ENCODE results near the gene C20orf96. TPM values are rescaled to one million over a fixed set of nuclear protein-coding genes. Genes with fewer than 3 reads are reported as not detected.

Gene C20orf96
- total and polyA plus RNA-seq, 2 experiments from 2014 or later, result 14.6 to 36.3 TPM

- no peak for TF ChIP-seq ETS1 (IDR thresholded peaks at IDR 0.05)
- no peak for TF ChIP-seq EZH2 (IDR thresholded peaks at IDR 0.05; ENCODE audit: low read depth, unreplicated experiment)
Observed at GRCh38 chr20:259981-260380, 30.6 kb downstream of the C20orf96 start (continued).

GRCh38 chr20:258963-259362, 31.6 kb downstream of the C20orf96 start:
- Mint-ChIP-seq H3K27me3 (ENCODE audit: insufficient read depth, low read depth, poor library complexity) (peaks cover 58% of the 10 kb centered on the region), H3K9me3 (no peaks in the 10 kb centered on the region; the same call in 2 of the 3 replicates)

More at GRCh38 chr20:258963-259362, 31.6 kb downstream of the C20orf96 start:
- Histone ChIP-seq H3K9me2 (ENCODE audit: insufficient read depth) (no peaks in the 10 kb centered on the region), H4K20me1 (replicated peaks; ENCODE audit: insufficient read depth) (no peaks in the 10 kb centered on the region; the same call in 1 of the 2 replicates), H3K36me3 (ENCODE audit: insufficient read depth) (no peaks in the 10 kb centered on the region), H3K4me3 (no peak overlapping the region), H3F3A (replicated peaks; ENCODE audit: low read depth) (no peaks in the 10 kb centered on the region), H3K79me2 (replicated peaks; ENCODE audit: insufficient read depth) (no peaks in the 10 kb centered on the region), H3K4me2 (no peak overlapping the region), H3K27ac (ENCODE audit: low read depth) (no peak overlapping the region), H2AFZ (no peak overlapping the region), H3K4me1 (ENCODE audit: insufficient read depth) (no peaks in the 10 kb centered on the region), H3K27me3 (ENCODE audit: insufficient read depth) (peaks cover 96% of the 10 kb centered on the region)
- H3K4me3 Mint-ChIP-seq, result no peak overlapping the region
- ATAC-seq, result peak; percentile 43; the same call in 2 of the 3 replicates
- no peaks in the 10 kb centered on the region for H3K36me3 Mint-ChIP-seq (ENCODE audit: low read depth)
- TF ChIP-seq ETS1 (IDR thresholded peaks at IDR 0.05) (no peak), CTCF (conservative IDR thresholded peaks at IDR 0.05; ENCODE audit: low read depth in 2 of 2) (peak; percentile 28 to 47; a peak in 2 of 4 replicates)
- H3K27ac Mint-ChIP-seq, result no peak overlapping the region
- peak; percentile 31 for DNase-seq (ENCODE audit: low spot score)
- H3K4me1 Mint-ChIP-seq, result peaks cover 7% of the 10 kb centered on the region; the same call in 1 of the 3 replicates
